Measurements from ENCODE around the gene MED28. TPM values are rescaled to one million over a fixed set of nuclear protein-coding genes. Genes with fewer than 3 reads are reported as not detected.

The MED28 gene
- total RNA-seq, 4 donors from 2014 or later = 11.7 to 13.6 (median 12.4) TPM

DNA sequence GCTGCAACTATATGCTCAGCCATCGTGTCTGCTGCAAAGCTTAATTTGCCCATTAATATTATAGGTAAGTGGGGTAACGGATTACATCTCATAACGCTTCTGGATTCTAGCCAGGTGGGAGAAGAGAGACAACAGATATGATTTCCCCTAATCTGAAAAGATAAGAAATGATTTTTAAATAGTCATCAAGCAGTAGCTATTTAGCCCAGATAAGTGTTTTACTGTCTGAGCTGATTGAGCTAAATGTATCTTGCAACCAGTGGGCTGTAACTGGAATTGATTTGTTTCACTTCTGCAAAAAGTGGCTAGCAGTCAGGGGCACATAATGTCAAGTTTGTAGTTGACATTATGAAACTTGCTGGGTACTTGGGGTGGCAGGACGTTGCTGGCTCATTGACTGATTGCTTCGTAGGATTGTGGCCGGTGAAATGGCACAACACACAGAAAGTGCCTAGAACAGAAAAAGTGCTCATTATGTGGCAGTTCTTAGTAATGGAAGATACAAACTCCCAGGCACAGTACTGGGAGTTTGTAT is 18.9 kb upstream of the MED28 start:
- TF ChIP-seq, protein P1, sequence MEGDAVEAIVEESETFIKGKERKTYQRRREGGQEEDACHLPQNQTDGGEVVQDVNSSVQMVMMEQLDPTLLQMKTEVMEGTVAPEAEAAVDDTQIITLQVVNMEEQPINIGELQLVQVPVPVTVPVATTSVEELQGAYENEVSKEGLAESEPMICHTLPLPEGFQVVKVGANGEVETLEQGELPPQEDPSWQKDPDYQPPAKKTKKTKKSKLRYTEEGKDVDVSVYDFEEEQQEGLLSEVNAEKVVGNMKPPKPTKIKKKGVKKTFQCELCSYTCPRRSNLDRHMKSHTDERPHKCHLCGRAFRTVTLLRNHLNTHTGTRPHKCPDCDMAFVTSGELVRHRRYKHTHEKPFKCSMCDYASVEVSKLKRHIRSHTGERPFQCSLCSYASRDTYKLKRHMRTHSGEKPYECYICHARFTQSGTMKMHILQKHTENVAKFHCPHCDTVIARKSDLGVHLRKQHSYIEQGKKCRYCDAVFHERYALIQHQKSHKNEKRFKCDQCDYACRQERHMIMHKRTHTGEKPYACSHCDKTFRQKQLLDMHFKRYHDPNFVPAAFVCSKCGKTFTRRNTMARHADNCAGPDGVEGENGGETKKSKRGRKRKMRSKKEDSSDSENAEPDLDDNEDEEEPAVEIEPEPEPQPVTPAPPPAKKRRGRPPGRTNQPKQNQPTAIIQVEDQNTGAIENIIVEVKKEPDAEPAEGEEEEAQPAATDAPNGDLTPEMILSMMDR (IDR thresholded peaks at IDR 0.05; ENCODE audit: low read depth) = no peak

DNA sequence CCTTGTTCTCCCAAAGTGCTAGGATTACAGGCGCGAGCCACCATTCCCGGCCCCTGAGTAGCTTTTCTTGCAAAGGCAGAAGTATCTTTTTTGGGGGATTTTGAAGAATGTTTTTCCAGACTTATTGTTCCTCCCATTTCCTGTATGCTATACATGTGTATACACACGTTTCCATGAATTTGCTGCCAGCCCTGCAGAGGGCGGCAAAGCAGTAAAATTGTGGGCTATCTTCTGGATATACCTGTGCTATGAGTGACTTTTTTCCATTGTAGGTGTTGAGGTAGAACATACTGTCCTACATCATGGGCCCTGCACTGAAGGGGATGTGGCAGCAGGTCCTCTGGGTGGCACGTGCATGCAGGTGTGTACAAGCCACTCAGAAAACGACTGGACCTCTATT is 16.9 kb upstream of the MED28 start:
- TF ChIP-seq, protein P1 (IDR thresholded peaks at IDR 0.05; ENCODE audit: low read depth) = no peak

DNA sequence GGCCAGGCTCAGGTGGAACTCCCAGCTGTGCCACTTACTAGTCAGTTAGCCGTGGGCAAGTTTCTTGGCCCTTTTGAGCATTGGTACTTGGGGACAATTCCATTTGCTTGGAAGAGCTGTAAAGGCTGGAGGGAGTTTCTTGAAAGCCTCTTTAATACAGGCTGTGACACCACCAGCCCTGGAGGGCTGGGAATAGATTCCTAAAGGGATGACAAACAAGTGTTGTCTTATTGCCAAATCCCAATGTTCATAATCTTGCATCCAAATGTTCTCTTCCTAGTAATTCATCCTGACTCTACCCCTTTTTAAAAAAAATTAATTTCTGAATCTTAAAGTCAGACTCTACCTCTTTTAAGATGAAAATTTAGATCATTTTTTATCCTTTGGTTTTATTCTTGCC is 14.6 kb upstream of the MED28 start:
- TF ChIP-seq, protein P1 (IDR thresholded peaks at IDR 0.05; ENCODE audit: low read depth) = no peak

DNA sequence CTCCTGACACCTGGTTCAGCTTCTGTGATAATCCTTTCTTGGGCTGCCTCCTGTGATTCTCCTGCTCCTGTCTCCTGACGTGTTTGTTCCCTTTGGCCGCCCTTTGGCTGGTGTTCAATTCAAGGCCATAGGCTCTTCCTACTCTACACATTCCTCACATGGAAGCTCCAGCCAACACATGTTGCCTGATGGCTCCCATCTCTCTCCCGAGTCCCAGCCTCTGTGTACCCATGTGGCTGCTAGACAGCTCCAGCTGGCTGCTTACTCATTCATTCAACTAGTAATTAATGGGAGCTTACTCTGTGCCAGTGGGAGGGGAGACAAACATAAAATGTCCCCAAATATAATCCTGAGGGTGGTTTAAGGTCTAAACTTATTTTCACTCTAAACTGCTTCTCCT is 9.2 kb upstream of the MED28 start:
- TF ChIP-seq, protein P1 (IDR thresholded peaks at IDR 0.05; ENCODE audit: low read depth) = no peak

DNA sequence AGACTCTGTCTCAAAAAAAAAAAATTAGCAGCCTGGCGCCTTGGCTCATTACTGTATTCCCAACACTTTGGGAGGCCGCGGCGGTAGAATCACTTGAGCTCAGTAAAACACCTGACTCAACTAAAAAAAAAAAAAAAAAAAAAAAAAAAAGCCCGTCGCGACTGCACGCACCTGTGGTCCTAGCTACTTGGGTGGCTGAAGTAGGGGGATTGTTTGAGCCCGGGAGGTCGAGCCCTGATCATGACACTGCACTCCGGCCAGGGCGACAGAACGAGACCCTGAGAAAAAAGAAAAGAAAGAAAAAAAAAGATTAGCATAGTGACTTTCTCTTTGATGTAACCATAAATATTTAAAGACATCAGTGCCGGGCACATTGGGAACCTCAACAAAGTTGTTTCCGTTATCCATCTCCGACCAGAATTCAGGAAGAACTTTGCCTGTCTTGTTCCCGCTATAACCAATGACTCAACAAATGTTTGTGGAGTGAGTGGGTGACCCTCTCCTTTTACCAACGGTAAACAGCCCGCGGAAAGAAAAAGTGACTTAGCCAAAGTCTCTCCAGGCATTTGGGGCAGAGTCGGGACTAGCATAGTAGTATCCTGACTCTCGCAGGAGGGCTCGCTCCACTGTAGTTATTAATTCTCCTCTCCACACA is 553 bp upstream of the MED28 start:
- TF ChIP-seq, protein P1 (IDR thresholded peaks at IDR 0.05; ENCODE audit: low read depth) = no peak

DNA sequence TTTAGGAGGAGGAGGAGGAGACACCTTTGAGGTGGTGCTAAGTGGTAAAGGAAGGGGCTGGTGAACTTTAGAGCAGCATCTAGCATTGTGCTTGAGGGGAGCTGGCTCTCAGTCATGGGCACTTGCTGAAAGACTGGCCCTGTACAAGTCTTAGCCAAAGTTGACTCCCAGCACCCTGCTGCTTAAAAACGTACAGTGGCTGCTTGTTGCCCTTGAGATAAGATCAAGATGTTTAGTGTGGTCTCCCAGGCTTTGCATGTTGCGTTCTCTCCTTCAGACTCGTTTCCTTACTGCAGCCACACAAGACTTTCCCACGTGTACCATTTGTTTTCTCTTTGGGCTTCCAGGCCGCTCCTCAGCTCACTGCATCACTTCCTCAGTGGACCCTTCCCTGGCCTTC is 1.8 kb downstream of the MED28 start:
- TF ChIP-seq, protein P1 (IDR thresholded peaks at IDR 0.05; ENCODE audit: low read depth) = no peak

DNA sequence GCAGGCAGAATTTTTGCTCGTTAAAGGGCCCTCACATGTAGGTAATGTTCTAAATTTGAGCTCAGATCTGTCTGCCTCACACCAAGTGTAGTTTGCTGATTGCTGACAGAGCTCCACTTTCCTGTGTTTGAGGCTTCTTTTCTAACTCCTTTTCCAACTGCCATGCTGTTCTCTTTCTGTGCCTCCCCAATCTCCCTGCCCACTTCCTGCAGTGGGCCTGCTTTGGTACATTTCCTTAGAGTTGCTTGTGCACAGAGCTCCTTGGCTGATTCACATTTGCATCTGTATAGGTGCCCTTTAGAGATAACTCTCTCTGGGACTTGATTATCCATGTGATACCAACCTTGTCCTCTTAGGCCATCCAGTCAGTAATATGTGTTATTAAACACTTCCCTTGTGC is 4.5 kb downstream of the MED28 start:
- TF ChIP-seq, protein P1 (IDR thresholded peaks at IDR 0.05; ENCODE audit: low read depth) = no peak

Measured in subcutaneous adipose tissue (tissue), 4 donors.